ENCODE results near the gene ZNF408. TPM values are rescaled to one million over a fixed set of nuclear protein-coding genes. Genes with fewer than 3 reads are reported as not detected.

ZNF408 gene
- total RNA-seq, 1 experiment from 2014 or later: 16.1 TPM

DNA sequence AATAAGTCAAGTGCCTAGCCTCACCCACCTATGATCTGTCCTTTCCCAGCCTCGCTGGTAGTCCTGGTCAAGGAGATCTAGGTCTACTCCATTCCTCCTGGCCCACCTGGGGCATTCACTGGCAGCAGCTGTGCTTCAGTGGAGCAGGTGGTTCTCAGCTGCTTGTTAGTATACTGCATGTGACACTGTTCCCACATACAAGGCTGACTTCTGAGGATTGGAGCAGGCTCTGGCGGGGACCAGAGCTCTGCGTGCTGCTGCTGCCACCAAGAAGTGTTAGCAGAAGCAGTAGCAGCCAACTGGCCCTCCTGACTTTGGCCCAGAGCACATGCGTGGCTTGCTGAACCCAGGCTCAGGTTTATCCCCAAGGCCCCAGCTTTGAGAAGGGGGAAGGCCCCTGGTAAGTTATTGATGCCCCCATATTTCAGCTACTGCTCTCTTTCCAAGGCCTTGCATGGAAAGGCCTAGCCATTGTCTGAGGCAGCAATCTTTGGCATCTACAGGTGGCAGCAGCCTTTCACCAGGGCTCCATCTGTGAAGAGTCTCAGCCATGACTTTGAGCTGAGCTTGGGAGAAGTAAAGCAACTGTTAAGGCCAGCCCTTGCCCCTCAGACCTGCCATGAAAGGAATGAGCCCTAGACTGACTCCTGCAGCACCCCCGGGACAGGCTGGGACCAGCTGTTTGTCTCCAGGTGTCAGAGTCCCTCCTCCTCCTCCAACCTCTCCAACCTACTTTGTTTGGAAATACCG lies 26.9 kb upstream of the ZNF408 start:
- no peak overlapping the region for H3K4me3 ChIP-seq
- peaks cover 21% of the 10 kb centered on the region for H3K36me3 ChIP-seq
- no peaks in the 10 kb centered on the region for H3K9me3 ChIP-seq

DNA sequence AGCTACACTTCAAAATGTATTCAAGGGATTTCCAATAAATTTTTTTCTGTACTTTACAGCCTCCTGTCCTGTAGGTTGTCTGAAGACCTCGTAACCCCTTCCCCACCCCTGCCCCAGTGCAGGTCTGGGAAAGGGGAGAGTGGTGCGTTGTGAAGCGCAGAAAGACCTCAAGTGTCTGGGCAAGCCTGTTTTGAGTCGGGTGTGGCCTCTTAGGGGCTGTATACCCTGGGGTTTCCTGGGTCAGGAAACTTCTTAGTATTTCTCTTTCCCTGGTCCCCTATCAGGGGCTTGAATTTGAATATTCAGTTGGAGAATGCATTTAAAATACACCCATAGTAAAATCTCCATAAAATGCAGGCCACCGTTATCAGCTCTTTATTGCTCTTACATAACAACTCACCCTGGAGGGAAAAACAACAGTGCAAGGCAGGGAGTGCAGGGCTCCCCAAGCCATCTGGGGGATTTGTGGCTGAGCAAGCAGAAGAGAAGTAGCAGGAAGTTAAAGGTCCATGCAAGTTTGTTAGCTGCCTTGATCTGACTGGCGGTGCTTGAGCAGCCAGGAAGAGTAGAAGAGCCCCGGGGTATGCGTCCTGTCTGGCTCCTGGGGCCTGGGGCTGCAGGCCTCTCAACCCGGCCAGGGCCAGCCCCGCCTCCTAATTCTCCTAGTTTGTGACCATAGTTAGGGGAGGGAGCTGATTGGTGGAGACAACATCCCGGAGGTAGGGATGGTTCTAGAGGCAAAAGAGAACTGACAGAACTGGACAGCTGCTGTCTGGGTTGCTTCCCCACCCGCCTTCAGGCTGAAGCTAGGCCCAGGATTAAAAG lies 26.2 kb upstream of the ZNF408 start:
- no peak for DNase-seq
- peaks cover 14% of the 10 kb centered on the region for H3K36me3 ChIP-seq
- H3K4me3 ChIP-seq: no peak overlapping the region
- no peaks in the 10 kb centered on the region for H3K27me3 ChIP-seq
- H3K9me3 ChIP-seq: no peaks in the 10 kb centered on the region

More for the DNA sequence above, 26.9 kb upstream of the ZNF408 start:
- no peak for DNase-seq
- H3K27me3 ChIP-seq: no peaks in the 10 kb centered on the region

DNA sequence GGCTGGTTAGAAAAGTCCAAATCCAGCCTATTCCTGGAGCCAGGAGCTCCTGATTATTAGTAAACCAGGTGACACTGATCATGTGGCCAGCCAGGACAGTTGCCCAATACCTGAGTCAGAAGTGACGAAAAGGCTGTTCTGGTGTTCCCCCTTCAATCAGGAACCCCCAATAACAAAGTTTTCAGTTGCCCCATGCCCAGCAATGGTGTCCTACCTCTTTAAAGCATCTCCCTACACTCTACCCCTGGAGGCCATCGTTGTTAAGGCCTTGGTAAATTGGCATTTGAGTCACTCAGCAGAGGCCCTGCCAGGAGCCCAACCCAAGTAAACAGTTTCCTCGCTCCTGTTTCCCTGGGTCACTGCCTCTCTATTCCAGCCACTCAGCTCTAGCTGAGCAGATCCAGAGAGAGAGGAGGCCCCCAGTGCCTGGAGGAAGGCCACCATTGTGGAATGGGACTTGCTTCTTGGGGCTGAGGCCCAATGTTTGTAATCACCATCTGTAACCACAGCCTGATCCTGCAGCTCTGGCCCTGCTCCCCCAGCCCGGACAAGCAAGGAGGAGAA lies 25.5 kb upstream of the ZNF408 start:
- peaks cover 11% of the 10 kb centered on the region for H3K36me3 ChIP-seq
- no peaks in the 10 kb centered on the region for H3K27me3 ChIP-seq
- H3K4me3 ChIP-seq: no peak overlapping the region
- no peaks in the 10 kb centered on the region for H3K9me3 ChIP-seq
- DNase-seq: peak; percentile 77

- H3K9me3 ChIP-seq: no peaks in the 10 kb centered on the region
- no peak overlapping the region for H3K4me3 ChIP-seq
- DNase-seq: no peak
- H3K27me3 ChIP-seq: no peaks in the 10 kb centered on the region
- peaks cover 10% of the 10 kb centered on the region for H3K36me3 ChIP-seq
Observed at GRCh38 chr11:46675949-46676348, 24.9 kb upstream of the ZNF408 start.

DNA sequence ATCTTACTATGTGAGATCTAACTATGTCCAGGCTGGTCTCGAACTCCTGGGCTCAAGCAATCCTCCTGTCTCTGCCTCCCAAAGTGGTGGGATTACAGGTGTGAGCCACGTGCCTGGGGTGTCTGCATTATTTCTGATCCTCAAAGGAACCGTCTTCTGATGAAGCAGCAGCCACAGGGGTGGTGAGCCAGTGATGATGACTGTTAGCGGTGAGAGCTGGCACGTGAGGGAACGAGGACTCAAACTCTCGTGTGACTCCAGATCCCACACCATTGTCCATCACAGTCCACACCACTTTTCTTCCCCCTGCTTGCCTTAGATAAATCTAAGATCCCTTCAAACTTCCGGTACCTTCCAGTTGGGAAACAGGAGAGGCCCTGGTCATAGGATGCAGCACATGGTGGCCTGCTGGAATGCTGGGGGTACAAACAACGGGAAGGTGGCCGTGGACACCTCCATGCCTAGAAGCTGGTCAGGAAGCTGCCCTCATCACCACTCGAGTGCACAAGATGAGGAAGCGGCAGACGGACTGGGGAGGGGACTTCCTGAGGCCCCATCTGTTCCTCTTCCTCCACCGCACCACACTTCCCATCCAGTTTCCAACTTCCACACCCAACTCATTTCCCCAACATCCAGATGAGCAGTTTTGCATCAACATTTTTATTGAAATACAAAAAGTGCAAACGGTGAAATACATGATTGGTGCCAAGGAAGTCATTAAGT lies 24.2 kb upstream of the ZNF408 start:
- H3K27me3 ChIP-seq: no peaks in the 10 kb centered on the region
- no peak overlapping the region for H3K4me3 ChIP-seq
- DNase-seq: no peak
- H3K9me3 ChIP-seq: no peaks in the 10 kb centered on the region
- peaks cover 9% of the 10 kb centered on the region for H3K36me3 ChIP-seq

DNA sequence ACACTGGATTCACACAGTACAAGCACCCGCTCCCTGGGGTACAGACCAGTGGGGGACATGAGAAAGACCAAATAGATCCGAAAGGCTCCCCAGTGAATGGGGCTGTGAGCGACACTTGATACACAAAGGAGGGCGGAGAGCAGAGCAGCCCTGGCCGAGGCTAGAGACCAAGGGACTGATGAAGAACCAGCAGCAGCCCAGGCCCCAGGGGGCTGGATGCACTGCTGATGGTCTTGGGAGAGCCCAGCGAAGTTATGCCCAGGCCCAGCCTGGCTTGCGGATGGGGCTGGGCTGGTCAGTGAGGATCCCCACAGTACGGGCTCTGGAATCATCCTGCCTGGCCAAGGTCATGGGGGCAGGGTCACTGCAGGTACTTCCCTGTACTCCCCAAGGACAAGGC lies 23.7 kb upstream of the ZNF408 start:
- no peaks in the 10 kb centered on the region for H3K27me3 ChIP-seq
- H3K4me3 ChIP-seq: no peak overlapping the region
- H3K9me3 ChIP-seq: no peaks in the 10 kb centered on the region
- DNase-seq: no peak
- H3K36me3 ChIP-seq: peaks cover 9% of the 10 kb centered on the region

DNA sequence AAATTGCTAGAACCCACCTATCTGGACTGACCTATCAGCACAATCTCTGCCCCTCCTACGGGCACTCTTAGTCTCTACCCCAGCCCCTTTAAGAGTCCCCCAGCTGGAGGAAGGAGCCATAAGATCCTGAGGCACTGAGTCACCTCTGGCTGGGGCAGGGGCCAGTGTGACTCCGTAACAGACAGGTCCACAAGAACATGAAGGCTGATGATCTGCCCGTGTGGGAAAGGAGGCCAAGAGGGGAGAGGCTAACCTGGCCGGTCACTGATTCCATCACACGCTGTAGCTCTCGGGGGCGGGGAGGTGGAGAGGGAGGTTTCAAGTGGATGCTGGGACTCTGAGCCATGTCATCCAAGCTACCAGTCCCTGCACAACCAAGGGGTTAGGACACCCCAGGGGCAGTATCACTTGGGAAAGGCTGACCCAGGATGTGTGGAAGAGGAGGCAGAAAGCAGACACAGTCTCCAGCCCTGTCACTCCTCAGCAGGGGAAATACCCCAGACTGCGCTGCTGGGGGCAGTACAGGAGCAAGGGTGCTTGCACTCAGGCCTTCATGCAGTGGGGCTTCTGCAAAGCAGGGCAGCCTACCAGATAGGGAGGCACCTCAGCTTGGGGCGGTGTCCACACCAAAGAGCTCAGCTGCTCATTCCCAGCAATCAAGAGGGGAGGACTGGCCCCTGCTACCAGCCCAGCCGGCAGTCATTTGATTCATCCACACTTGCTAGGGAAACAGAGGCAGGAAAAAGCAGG lies 22.7 kb upstream of the ZNF408 start:
- Histone ChIP-seq H3K9me3 (no peaks in the 10 kb centered on the region), H3K4me3 (no peak overlapping the region), H3K27me3 (no peaks in the 10 kb centered on the region), H3K36me3 (peaks cover 7% of the 10 kb centered on the region)
- no peak for DNase-seq

GRCh38 chr11:46678741-46679130 lies 22.1 kb upstream of the ZNF408 start:
- no peaks in the 10 kb centered on the region for H3K9me3 ChIP-seq
- H3K4me3 ChIP-seq: no peak overlapping the region
- no peaks in the 10 kb centered on the region for H3K27me3 ChIP-seq
- DNase-seq: no peak
- peaks cover 7% of the 10 kb centered on the region for H3K36me3 ChIP-seq

DNA sequence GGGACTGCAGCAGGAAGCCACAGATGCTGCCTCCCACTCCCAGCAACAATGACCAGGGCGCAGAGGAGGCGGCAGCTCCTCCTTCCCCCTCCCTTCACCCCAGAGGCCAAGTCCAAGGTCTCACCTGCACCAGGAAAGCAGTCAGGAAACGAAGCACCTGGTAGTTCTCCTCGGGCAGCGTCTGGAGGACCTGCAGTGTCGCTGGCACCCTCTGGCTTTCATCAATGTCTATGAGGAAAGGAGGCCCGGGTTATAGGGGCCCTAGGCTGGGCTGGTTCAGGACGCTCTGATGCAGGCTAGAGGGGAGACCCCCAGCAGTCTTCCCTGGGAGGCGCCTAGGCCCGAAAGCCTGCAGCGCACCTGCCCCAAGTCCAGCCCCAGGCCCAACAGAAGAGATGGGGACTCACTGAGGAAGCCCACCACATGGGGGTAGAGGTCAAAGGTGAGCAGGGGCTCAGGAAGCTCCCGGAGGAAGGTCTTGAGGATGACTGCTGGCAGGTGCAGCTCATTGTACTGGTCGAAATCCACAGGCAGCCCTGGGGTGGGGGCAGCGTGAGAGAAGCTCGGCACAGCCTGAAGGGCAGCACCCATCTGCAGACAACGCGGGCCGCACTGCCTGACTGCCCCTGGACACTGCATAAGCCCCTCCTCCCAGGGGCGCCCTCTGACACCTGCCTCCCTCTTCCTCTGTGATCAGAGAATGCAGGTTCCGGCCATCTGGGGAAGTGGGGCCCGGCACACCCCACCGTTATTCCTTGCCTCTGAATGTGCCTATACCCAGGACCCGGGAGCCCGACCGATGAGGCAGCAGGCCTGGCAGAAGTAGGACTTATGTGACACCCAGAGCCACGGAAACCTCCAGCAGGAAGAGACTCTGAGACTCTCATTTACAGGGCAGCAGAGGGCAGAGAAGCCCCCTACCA lies 21.3 kb upstream of the ZNF408 start:
- H3K9me3 ChIP-seq: no peaks in the 10 kb centered on the region
- H3K27me3 ChIP-seq: no peaks in the 10 kb centered on the region
- H3K36me3 ChIP-seq: peaks cover 8% of the 10 kb centered on the region
- no peak for DNase-seq
- no peak overlapping the region for H3K4me3 ChIP-seq

DNA sequence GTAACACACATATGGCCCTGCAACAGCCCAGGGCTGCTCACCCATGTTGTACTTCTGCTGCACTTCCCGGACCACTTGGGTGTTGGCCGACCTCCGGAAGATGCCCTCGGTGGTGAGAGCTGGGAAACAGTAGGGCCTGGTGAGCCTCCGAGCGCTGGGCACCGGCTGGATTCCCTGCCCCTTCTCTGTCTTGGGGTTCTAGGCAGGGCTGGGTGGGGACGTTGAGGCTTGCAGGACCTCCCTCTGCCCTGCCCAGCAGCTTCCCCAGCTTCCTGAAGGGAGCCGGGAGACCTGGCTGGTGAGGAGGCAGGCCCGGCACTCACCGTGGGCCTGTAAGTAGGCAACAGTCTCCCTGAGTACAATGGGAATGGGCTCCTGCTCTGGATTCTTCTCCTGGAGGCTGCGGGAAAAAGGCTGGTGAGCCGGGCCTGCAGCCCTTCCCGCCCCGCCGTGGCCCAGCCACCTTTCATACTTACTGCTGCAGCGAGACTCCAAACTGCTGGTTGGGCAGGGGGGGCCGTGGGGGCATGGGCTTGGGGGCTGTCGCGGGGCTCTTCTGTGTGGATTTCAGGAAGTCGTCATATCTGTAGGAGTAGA lies 20.6 kb upstream of the ZNF408 start:
- Histone ChIP-seq H3K9me3 (no peaks in the 10 kb centered on the region), H3K36me3 (peaks cover 11% of the 10 kb centered on the region), H3K4me3 (no peak overlapping the region), H3K27me3 (no peaks in the 10 kb centered on the region)
- DNase-seq: no peak

DNA sequence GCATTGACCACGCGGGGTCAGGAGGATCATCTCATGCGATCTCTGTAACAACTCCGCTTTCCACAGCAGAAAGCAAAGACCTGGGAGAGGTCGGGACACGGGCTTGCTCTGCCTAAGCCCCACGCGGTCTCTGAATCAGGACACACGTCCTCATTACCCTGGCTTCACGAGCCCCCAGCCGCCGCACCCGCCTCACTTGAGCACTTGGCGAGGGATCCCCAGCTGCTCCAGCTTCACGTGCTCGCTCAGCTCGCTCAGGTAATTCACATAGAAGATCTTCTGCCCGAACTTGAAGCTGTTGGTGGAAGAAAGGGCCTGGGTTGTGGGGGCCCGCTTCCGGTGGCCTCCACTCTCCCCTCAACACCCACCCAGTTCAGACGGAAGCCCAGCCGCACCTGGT lies 20.0 kb upstream of the ZNF408 start:
- Histone ChIP-seq H3K9me3 (no peaks in the 10 kb centered on the region), H3K4me3 (no peak overlapping the region), H3K27me3 (no peaks in the 10 kb centered on the region), H3K36me3 (peaks cover 11% of the 10 kb centered on the region)
- DNase-seq: no peak

DNA sequence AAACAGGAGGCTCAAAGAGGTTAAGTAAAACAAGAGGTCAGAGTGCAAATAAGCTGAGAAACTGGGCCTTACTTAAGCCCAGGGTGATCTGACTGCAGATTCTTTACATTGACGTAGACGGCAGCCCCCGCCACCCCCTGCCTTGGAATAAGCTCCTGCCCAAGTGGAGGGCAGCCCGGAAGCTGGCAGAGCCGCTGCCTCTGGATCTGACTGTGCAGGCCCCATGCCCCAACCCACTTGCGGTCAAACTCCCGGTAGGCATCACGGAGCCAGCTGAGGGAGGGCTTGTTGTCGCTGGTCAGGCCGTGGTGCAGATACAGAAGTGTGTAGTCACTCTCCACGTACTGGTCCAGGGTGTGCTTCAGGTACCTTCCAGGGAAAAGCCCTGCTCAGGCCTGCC lies 19.0 kb upstream of the ZNF408 start:
- Histone ChIP-seq H3K36me3 (peaks cover 13% of the 10 kb centered on the region), H3K4me3 (no peak overlapping the region), H3K9me3 (no peaks in the 10 kb centered on the region), H3K27me3 (no peaks in the 10 kb centered on the region)
- DNase-seq: no peak

DNA sequence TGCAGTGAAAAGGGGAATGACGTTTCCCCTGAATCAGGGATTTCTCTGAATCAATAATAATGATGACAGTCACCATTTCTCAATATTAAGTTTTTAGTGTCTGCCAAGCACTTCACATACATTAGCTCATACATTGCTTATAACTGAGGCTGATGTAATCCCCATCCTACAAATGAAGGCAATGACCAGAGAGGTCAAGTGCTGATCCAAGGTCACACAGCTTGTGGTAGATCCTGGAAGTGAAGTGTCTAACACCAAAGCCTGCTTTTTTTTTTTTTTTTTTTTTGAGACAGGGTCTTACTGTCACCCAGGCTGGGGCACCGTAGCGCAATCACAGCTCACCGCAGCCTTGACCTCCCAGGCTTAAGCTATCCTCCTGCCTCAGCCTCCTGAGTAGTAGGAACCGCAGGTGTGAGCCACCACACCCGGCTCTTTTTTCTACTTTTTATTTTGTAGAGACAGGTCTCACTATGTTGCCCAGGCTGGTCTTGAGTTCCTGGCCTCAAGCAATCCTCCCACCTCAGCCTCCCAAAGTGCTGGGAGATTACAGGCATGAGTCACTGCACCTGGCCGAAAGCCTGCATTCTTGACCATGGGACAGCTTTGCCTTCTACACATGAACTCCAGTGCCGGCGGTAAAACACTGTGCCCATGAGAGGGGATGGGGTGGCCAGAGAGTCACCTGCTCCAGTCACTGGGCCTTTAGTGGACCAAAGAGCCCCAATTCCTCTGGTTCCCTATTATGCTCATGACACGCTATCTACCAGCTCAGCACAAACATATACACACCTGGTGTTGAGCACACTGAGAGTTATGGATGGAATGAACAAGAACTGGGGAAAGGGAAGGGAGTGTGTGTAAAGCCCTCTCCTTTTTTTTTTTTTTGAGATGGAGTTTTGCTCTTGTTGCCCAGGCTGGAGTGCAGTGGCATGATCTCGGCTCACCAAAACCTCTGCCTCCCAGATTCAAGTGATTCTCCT lies 17.8 kb upstream of the ZNF408 start:
- Histone ChIP-seq H3K4me3 (no peak overlapping the region), H3K27me3 (no peaks in the 10 kb centered on the region), H3K9me3 (no peaks in the 10 kb centered on the region), H3K36me3 (peaks cover 21% of the 10 kb centered on the region)
- peak; percentile 55 for DNase-seq

DNA sequence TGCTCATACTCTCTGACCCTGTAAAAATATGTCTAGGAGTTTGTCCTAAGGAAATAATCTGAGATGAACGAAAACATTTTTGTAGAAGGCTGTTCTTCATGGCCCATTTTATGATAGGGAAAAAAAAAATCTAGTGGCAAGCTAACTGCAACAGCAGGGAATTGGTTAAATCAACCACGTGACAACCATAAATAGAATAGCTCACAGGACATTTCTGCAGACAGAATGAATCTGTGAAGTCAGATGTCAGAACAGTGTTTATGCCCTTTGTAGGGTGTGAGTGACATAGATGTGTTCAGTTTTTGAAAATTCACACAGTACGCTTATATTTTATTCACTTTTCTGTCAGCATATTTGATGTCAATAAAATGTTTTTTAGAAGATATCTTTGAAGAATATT lies 16.5 kb upstream of the ZNF408 start:
- no peaks in the 10 kb centered on the region for H3K27me3 ChIP-seq
- no peak for DNase-seq
- no peaks in the 10 kb centered on the region for H3K9me3 ChIP-seq
- no peak overlapping the region for H3K4me3 ChIP-seq
- H3K36me3 ChIP-seq: peaks cover 20% of the 10 kb centered on the region

Measured in MG63 (cell line).